ENCODE measurements around the gene CACHD1.

DNA sequence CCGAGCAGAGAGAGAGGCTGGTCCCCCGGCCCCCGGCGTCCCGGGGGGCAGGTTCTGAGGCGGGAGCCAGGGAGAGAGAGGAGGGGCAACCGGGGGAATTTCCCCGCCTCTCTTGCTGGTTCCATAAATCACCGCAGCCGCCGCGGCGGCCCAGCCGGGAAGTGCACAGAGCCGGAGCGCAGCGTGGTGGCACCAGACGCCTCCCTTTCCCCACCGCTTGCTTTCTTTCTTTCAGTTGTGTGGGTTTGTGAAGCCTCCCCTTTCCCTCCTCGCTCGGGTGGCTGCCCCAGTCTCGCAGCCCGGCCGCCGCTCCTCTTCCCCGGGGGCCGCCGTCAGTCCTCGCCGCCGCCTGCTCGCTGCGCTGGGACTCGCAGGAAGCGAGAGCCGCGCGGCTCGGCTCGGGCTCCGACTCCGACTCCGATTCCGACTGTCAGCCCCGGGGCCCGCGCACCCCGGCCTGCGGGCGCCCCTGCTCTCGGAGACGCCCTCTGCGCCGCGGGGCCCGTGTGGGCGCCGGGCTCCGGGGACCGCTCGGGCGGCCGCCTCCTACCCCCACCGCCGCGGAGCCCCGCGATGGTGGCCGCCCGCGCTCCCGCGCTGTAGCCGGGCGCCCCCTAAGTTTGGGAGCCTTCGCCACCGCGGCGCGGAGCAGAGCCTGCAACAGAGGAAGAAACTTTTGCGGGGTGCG is at the start of gene CACHD1:
- TF ChIP-seq, protein P1, sequence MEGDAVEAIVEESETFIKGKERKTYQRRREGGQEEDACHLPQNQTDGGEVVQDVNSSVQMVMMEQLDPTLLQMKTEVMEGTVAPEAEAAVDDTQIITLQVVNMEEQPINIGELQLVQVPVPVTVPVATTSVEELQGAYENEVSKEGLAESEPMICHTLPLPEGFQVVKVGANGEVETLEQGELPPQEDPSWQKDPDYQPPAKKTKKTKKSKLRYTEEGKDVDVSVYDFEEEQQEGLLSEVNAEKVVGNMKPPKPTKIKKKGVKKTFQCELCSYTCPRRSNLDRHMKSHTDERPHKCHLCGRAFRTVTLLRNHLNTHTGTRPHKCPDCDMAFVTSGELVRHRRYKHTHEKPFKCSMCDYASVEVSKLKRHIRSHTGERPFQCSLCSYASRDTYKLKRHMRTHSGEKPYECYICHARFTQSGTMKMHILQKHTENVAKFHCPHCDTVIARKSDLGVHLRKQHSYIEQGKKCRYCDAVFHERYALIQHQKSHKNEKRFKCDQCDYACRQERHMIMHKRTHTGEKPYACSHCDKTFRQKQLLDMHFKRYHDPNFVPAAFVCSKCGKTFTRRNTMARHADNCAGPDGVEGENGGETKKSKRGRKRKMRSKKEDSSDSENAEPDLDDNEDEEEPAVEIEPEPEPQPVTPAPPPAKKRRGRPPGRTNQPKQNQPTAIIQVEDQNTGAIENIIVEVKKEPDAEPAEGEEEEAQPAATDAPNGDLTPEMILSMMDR (IDR thresholded peaks at IDR 0.05; ENCODE audit: low read depth, low read length), result no peak
- no peak for TF ChIP-seq MYC (IDR thresholded peaks at IDR 0.05; ENCODE audit: low read depth, low read length)

Measured in NB4 (cell line).